Uterus (tissue), 2 donors: ENCODE data around the gene MYH11.

ENCODE experiments used
- CTCF ChIP-seq, 4 experiments: fragments of 200-600 bp in 2 of 4; fragments of 450-650 bp in 2 of 4; sonication (generic) in 2 of 4; IDR thresholded peaks; one replicate each; pipeline ENCODE4 v1.5.1; 2016 to 2019; ENCODE audit warnings: antibody characterized with exemption in 4 of 4, mild to moderate bottlenecking in 2 of 4, moderate library complexity in 1 of 4
- POLR2A ChIP-seq, 2 donors: fragments of 450-650 bp; IDR thresholded peaks; one replicate each; pipeline ENCODE4 v1.6.1; 2016; ENCODE audit warnings: antibody characterized with exemption in 2 of 2, mild to moderate bottlenecking in 1 of 2, moderate library complexity in 1 of 2

GRCh38 chr16:15739950-15740349 lies 116.9 kb downstream of the MYH11 start:
- no peak for TF ChIP-seq CTCF (IDR thresholded peaks at IDR 0.05)
- no peak for TF ChIP-seq POLR2A (IDR thresholded peaks at IDR 0.05)
